HL-60/S4 treated with phorbol 12-myristate 13-acetate at 8.2 ng/mL for 4 days and 3 days (cell line): Measurements from ENCODE around the gene OR5K3.
"Not testable (repeated sequence)": the region's sequence is repeated elsewhere in the genome, so short reads cannot be mapped to it uniquely, and the experiment has no call there.

Experiments used
- in situ Hi-C: fragments of 300-500 bp; cut with MboI; formaldehyde crosslinking; loops from 2 replicates; pipeline ENCODE4 v1.15.0; 2022; ENCODE audit warnings: low sequenced_read_pairs

The OR5K3 gene

GRCh38 chr3:98390366-98390765 lies at the start of gene OR5K3:
Gene OR5K3, plus strand, starts transcription at chr3:98390666. Its CDS starts 0 bp downstream, at chr3:98390666.
- in situ Hi-C loops = no loop called here

DNA sequence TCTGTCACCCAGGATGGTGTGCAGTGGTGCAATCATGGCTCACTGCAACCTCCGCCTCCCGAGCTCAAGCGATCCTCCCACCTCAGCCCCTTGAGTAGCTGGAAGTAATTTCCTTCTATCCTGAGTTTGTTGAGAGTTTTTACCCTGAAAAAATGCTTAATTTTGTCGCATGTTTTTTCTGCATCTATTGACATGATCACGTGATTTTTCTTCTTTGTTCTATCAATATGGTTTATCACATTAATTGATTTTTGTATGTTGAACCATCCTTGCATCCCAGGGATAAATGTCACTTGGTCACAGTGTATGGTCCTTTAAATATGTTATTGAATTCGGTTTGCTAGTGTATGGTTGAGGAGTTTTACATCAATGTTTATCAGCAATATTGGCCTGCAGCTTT lies 48.7 kb upstream of the OR5K3 start:
- in situ Hi-C loops = no loop called here

- in situ Hi-C loops = no loop called here
Observed at GRCh38 chr3:98343647-98344507, 46.6 kb upstream of the OR5K3 start.

- in situ Hi-C loops = no loop called here
Observed at GRCh38 chr3:98350082-98350481, 40.4 kb upstream of the OR5K3 start.

DNA sequence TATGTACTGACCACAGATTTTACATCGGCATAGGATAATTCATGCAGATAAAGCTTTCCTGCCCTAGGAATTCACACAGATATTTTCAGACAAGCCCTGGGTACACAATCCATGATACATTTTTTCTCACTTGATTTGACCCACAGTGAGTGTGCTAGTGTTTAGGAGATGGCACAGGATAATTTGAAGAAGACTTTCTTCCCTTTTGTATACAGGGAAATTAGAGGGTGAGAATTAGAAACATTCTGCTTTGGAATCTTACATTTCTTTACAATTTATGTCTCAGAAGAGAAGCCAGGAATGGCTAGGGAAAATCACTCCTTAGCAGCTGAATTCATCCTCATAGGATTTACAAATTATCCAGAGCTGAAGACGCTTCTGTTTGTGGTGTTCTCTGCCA lies 36.9 kb upstream of the OR5K3 start, which contains the start of gene OR5K4:
TSS of gene OR5K4 (plus strand) at position 301 of the 400 bp plus-strand sequence. CDS start at position 301, 0 bp downstream.
- in situ Hi-C loops = no loop called here

DNA sequence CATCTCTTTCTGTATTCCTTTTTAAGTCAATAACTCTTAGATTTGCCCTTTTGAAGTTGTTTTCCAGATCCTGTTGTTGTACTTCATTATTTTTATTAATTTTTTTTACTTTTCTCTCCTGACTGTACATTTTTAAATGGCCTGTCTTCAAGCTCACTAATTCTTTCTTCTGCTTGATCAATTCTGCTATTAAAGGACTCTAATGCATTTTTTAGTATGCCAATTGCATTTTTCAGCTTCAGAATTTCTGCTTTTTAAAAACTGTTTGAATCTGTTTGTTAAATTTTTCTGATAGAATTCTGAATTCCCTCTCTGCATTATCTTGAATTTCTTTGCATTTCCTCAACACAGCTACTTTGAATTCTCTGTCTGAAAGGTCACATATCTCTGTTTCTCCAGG lies 31.2 kb upstream of the OR5K3 start:
- in situ Hi-C loops = no loop called here

DNA sequence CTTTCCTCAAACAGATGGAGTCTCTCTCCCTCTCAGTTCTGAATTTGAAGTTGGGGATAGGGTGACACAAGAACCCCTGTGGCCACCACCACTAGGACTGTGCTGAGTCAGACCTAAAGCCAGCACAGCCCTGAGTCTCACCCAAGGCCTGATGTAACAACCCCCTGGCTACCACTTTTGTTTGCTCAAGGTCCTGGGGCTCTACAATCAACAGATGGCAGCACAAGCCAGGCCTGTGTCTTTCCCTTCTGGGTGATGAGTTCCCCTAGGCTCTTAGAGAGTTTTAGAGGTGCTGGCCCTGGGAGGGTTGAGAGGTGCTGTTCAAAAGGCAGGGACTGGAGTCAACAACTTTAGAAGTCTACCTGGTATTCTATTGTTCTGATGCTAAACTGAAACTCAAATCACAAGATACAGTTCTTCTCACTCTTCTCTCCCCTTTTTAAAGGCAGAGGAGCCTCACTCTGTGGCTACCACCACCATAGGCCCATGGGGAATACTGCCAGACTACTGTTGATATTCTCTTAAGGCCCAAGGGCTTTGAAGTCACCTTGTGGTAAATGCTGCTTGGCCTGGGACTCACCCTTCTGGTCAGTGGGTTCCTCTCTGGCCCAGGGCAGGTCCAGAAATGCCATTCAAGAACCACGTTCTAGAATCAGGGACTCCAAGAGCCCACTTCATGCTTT lies 30.3 kb upstream of the OR5K3 start:
- in situ Hi-C loops = no loop called here

- in situ Hi-C loops = no loop called here
Observed at GRCh38 chr3:98360681-98361080, 29.8 kb upstream of the OR5K3 start.

DNA sequence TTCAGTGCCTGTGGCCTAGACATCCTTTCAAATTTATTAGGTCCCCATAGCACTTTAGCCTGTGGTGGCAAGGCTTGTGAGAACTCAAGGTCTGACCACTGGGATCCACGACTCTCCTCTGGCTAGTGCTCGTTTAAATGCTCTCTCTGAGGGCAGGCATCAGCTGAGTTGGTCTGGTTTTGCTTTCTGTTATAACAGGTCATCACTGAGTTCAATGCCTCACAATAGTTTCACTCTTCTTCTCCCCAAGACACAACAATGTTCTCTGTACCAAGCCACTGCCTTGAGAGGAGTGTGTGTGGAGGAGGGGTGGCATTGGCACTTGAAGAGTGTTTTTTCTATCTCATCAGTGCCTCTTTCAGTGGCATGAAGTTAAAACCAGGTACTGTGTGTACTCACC lies 29.2 kb upstream of the OR5K3 start:
- in situ Hi-C loops = no loop called here

DNA sequence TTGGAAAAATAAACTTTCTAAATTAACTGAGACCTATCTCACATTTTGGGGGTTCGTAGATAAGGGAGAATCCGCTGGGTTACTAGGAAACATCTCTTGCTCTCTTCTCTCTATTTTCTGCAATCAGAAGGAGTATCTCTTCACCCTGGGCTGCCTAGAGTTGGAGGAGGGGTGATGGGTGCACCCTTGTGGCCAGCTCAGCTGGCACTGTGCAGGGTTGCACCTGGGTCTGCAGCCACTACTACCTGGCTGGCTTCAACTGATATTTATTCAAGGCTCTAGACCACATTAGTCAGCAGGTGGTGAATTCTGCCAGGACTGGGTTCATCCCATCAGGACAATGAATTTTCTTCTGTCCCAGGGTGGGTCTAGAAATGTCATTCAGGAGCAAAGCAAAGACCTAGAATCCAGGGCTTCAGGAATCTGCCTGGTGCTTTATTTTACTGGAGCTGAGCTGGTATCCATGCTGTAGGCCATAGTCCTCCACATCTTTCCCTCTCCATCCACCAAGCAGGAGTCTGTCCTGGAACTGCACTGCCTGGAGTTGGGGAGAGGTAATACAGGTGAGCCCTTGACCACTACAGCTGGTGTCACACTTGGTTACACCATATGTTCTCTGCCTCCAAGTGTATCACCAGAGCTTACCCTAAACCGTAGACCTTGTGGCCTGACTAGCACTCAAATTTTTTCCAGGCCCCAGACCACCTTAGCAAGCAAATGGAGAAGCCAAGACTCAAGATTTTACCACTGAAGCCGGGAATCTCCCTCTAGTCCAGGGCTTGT lies 22.8 kb upstream of the OR5K3 start:
- in situ Hi-C loops = no loop called here

- in situ Hi-C loops = no loop called here
Observed at GRCh38 chr3:98371186-98371585, 19.3 kb upstream of the OR5K3 start.

GRCh38 chr3:98371853-98372252 lies 18.6 kb upstream of the OR5K3 start:
- in situ Hi-C loops = no loop called here

DNA sequence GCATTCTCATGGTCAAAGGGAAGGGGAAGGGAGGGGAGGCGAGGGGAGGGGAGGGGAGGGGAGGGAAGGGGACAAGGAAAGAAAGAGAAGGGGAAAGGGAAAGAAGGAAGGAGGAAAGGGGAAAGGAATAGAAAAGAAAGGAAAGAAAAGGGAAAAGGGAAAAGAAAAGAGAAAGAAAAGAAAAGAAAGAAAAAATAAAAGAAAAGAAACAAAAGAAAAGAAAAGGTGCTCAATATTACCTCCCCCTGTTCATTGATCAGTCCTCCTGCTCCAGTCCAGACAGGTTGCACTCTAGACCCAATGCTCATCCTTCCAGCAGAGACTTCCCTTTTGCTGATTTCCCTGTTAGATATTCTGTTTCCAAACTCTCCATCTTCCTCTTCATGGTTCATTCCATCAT lies 18.0 kb upstream of the OR5K3 start:
- in situ Hi-C loops = no loop called here

DNA sequence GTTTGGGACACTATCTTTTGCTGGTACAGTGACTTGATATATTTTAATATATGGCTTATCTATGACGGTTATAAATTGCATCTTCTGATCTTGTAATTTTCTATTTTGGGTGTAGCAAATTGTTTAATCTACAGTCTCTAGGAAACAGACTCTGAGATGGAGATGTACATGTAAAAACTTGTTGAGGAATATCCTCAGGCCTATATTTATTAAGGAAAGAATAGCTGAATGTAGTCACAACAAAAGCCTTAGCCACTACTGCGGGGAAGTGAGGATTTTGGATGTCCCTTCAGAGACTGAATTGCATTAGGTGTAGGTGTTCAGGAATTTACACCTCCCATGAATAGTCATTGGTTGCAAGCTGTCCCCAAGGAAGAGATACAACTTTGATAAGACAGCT lies 13.8 kb upstream of the OR5K3 start:
- in situ Hi-C loops = no loop called here

- in situ Hi-C loops = no loop called here
Observed at GRCh38 chr3:98388147-98388546, 2.3 kb upstream of the OR5K3 start.

- in situ Hi-C loops = no loop called here
Observed at GRCh38 chr3:98395101-98395500, 4.6 kb downstream of the OR5K3 start.

GRCh38 chr3:98396482-98396881 lies 6.0 kb downstream of the OR5K3 start:
- in situ Hi-C loops = not testable (repeated sequence)

GRCh38 chr3:98398513-98398912 lies 8.0 kb downstream of the OR5K3 start:
- in situ Hi-C loops = no loop called here

DNA sequence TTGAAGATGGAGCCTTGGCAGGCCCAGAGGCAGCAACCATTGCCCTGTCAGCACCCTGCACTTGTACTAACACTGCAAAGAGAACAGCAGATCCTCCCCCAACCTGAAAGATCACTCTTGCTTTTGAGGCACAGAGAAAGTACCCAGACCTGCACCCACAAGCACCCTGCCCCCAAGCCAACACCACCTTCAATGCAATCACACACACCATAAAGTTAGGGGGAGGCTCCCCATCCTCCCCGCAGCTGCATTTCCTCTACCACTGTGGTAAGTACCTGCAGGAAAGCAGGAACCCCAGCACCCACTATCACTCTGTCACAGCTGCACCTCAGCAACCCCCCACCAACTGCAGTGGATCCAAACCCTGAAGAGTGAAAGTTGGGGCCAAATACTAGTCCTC lies 12.0 kb downstream of the OR5K3 start:
- in situ Hi-C loops = no loop called here

GRCh38 chr3:98404010-98404409 lies 13.5 kb downstream of the OR5K3 start:
- in situ Hi-C loops = no loop called here

GRCh38 chr3:98406034-98406433 lies 15.6 kb downstream of the OR5K3 start:
- in situ Hi-C loops = no loop called here
